Progenitor cell of endocrine pancreas (in vitro differentiated cells): Measurements from ENCODE around the gene SULT1C4. TPM values are rescaled to one million over a fixed set of nuclear protein-coding genes. Genes with fewer than 3 reads are reported as not detected.

Experiments used
- DNase-seq: peaks from one replicate; pipeline ENCODE4 v3.0.0; 2021; ENCODE audit warnings: low spot score; ENCODE audit not compliant: unreplicated experiment
- H3K27ac Mint-ChIP-seq: 2 replicates; pipeline ENCODE4 v1.8.0; 2021; ENCODE audit warnings: mild to moderate bottlenecking, moderate library complexity, mixed read lengths
- H3K27me3 Mint-ChIP-seq: 2 replicates; pipeline ENCODE4 v1.8.0; 2021; ENCODE audit warnings: mixed read lengths
- H3K36me3 Mint-ChIP-seq: 2 replicates; pipeline ENCODE4 v1.8.0; 2022; ENCODE audit warnings: mixed read lengths; ENCODE audit not compliant: insufficient read depth
- H3K4me1 Mint-ChIP-seq: 2 replicates; pipeline ENCODE4 v1.8.0; 2021; ENCODE audit warnings: low read depth, mixed read lengths
- H3K4me3 Mint-ChIP-seq: 2 replicates; pipeline ENCODE4 v1.8.0; 2021; ENCODE audit warnings: low read depth, mild to moderate bottlenecking, moderate library complexity, mixed read lengths
- H3K9me3 Mint-ChIP-seq: 2 replicates; pipeline ENCODE4 v1.8.0; 2021; ENCODE audit warnings: low read depth, mixed read lengths
- CTCF ChIP-seq: fragments of 200-600 bp; sonication (generic); IDR thresholded peaks from one replicate; pipeline ENCODE4 v1.5.0; 2021; ENCODE audit warnings: antibody characterized with exemption, mild to moderate bottlenecking; ENCODE audit not compliant: unreplicated experiment
- total RNA-seq: library from RNA; stranded (reverse); gene quantifications from 2 replicates; pipeline ENCODE4 v1.2.1, GENCODE V29; 2021

Gene SULT1C4
- total RNA-seq, 1 donor from 2014 or later, result 35.5 TPM

GRCh38 chr2:108436976-108437375 lies 59.2 kb downstream of the SULT1C4 start:
- Mint-ChIP-seq H3K27ac (no peak overlapping the region), H3K36me3 (peaks cover 1% of the 10 kb centered on the region), H3K27me3 (no peaks in the 10 kb centered on the region), H3K4me3 (no peak overlapping the region), H3K9me3 (peaks cover 23% of the 10 kb centered on the region), H3K4me1 (peaks cover 18% of the 10 kb centered on the region)
- no peak for DNase-seq
- TF ChIP-seq CTCF, result no peak

Other genes with a start within 250 kb of the SULT1C4 start
- gene SULT1C3, start 138.0 kb upstream of the SULT1C4 start, total RNA-seq, result not detected in 2 replicates
- 15.4 and 16.3 TPM in 2 replicates for gene SULT1C2, start 89.1 kb upstream of the SULT1C4 start, total RNA-seq
- 79.4 and 82.8 TPM in 2 replicates for gene GCC2, start 71.3 kb downstream of the SULT1C4 start, total RNA-seq
- gene LIMS1, start 156.5 kb downstream of the SULT1C4 start, total RNA-seq, result 35.6 and 37.7 TPM in 2 replicates